ENCODE results near the gene ZC3H18.

ZC3H18 gene

DNA sequence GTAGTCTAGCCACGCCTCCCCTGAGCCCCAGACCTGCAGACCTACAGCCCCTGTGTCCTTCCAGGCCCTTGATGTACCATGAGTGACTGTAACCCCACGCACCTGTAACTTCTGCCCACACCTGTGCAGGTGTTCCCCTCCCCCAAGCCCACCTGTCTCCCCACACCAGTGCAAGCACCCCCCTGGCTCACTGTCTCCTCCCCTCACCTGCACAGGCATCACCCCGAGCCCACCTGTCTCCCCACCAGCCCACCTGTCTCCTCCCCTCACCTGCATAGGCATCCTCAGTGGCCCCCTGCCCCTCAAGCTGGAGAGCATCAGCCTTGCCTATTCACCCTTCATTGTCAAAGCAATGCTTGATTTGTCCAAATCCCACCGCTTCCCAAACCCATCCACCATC, 32.3 kb upstream of the ZC3H18 start:
- Mint-ChIP-seq H3K27ac (no peak overlapping the region), H3K36me3 (ENCODE audit: low read depth) (peaks cover 4% of the 10 kb centered on the region), H3K27me3 (ENCODE audit: low read depth, poor library complexity) (peaks cover 37% of the 10 kb centered on the region)

DNA sequence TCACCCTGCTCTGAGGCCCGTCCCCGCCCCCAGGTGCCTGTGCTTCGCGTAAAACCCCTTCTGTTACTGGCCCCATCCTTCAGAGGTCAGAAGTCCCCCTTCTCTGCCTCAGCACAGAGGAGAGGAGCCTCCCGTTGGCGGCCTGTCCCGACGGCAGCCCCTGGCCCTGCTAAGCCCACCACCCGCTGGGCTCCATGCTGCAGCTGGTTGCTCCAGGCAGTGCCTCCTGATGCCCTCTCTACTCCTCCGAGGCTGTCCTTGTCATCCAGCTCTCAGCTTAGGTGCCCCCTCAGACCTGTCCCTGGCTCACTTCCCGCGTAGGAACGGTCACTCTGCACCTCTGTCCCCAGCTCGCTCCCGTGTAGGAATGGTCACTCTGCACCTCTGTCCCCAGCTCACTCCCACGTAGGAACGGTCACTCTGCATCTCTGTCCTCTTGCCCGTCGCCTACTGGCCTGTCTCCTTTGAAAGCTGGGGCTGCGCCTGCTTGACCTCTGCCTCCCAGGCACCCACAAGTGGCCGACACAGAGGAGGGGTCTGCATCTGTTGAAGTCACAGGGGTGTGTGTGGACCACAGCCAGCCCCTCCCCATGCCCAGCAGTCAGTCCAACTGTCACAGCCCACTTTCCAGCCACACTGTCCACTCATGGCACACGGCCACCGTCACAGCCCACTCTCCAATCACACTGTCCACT, 31.7 kb upstream of the ZC3H18 start:
- Mint-ChIP-seq H3K4me3 (no peak overlapping the region), H3K27ac (no peak overlapping the region), H3K27me3 (ENCODE audit: low read depth, poor library complexity) (peaks cover 40% of the 10 kb centered on the region), H3K4me1 (peaks cover 11% of the 10 kb centered on the region), H3K36me3 (ENCODE audit: low read depth) (peaks cover 8% of the 10 kb centered on the region), H3K9me3 (peaks cover 18% of the 10 kb centered on the region)
- DNase-seq = no peak
- TF ChIP-seq, protein P1, sequence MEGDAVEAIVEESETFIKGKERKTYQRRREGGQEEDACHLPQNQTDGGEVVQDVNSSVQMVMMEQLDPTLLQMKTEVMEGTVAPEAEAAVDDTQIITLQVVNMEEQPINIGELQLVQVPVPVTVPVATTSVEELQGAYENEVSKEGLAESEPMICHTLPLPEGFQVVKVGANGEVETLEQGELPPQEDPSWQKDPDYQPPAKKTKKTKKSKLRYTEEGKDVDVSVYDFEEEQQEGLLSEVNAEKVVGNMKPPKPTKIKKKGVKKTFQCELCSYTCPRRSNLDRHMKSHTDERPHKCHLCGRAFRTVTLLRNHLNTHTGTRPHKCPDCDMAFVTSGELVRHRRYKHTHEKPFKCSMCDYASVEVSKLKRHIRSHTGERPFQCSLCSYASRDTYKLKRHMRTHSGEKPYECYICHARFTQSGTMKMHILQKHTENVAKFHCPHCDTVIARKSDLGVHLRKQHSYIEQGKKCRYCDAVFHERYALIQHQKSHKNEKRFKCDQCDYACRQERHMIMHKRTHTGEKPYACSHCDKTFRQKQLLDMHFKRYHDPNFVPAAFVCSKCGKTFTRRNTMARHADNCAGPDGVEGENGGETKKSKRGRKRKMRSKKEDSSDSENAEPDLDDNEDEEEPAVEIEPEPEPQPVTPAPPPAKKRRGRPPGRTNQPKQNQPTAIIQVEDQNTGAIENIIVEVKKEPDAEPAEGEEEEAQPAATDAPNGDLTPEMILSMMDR (IDR thresholded peaks at IDR 0.05) = no peak

More for the DNA sequence above, 32.3 kb upstream of the ZC3H18 start:
- H3K4me3 Mint-ChIP-seq = no peak overlapping the region
- TF ChIP-seq, protein P1 (IDR thresholded peaks at IDR 0.05) = no peak
- H3K4me1 Mint-ChIP-seq = peaks cover 11% of the 10 kb centered on the region
- no peak for DNase-seq
- H3K9me3 Mint-ChIP-seq = peaks cover 11% of the 10 kb centered on the region

DNA sequence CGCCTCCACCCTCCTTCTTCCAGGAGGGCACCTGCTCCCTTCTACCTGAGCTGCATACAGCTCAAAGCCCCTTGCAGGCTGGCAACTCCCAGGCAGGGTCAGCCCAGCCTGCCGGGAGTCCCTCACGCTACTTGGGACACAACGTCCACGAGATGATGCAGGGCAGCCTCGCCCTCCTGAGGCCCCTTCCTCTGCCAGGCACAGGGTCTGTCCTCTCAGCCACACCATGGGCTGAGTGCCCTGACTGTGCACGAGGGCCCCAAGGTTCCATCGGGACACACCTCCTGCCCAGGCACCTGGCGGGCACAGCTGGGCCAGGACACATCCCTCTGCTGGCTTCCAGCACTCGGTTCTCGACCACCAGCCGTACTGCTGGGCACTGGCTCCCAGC, 30.9 kb upstream of the ZC3H18 start:
- TF ChIP-seq, protein P1 (IDR thresholded peaks at IDR 0.05) = no peak
- Mint-ChIP-seq H3K36me3 (ENCODE audit: low read depth) (peaks cover 11% of the 10 kb centered on the region), H3K9me3 (peaks cover 25% of the 10 kb centered on the region), H3K27ac (no peak overlapping the region), H3K4me3 (no peak overlapping the region), H3K27me3 (ENCODE audit: low read depth, poor library complexity) (peaks cover 48% of the 10 kb centered on the region), H3K4me1 (peaks cover 11% of the 10 kb centered on the region)
- no peak for DNase-seq

DNA sequence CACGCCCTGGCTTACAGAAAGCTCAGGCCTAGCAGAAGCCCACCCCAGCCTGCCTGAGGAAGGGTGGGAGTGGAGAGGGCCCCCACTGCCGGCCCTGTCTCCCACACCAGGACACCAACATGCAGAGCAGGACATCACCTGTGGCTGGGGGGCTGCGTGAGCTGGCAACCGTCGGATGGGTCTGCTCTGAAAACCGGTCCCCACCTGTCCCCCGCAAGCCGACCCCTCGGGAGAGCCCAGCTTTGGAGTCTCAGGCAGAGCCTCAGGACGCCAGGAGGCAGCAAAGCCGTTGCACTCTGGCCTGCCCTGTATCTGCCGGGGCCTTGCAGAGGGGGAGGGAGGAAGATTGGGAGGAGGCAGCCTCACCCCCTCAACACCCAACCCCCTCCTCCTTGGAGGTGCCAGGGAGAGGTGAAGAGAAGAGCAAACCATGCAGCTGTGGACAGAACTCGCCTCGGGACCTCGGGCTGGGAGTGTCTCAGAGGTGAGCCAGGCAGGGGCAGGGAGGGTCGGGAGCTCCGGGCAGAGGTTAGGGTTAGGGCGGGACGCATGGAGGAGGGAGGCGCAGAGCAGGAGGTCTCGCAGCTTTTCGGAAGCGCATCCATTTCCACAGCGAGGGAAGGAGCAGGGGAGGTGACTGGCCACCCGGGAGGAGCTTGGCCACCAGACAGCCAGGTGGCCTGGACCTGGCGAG, 30.4 kb upstream of the ZC3H18 start:
- DNase-seq = no peak
- Mint-ChIP-seq H3K9me3 (peaks cover 28% of the 10 kb centered on the region), H3K36me3 (ENCODE audit: low read depth) (peaks cover 11% of the 10 kb centered on the region), H3K27ac (no peak overlapping the region), H3K27me3 (ENCODE audit: low read depth, poor library complexity) (peaks cover 53% of the 10 kb centered on the region), H3K4me3 (no peak overlapping the region), H3K4me1 (peaks cover 11% of the 10 kb centered on the region)
- TF ChIP-seq, protein P1 (IDR thresholded peaks at IDR 0.05) = no peak

DNA sequence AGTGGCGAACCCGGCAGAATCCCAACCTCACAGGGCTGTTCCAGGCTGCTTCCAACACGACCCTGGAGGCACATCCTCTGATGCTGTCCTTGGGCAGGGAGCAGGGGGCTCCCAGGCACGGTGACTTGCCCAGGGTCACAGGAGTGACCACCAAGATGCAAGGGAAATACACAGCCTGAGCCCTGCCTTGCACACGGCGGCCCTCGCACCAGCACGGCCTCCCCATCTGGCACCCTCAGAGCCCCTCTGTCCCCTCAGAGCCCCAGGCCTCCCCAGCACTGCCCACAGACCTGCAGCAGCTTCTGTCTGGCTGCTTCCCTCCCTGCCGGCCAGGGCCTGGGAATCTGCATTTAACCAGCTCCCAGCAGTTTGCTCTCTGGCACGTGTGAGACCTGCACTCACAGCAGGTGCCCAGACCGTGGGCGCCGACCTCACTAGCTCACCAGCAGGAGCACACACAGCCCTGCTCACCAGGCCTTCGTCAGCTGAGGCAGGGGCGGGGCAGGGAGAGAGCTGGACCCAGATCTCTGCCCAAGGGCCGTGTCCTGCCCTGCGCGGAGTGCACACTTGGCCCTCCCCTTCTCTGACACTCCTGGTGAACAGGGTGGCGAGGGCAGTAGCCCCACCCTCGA, 29.7 kb upstream of the ZC3H18 start:
- Mint-ChIP-seq H3K27me3 (ENCODE audit: low read depth, poor library complexity) (peaks cover 60% of the 10 kb centered on the region), H3K36me3 (ENCODE audit: low read depth) (peaks cover 11% of the 10 kb centered on the region), H3K4me1 (peaks cover 11% of the 10 kb centered on the region), H3K27ac (no peak overlapping the region), H3K4me3 (no peak overlapping the region), H3K9me3 (peaks cover 34% of the 10 kb centered on the region)
- DNase-seq = no peak
- TF ChIP-seq, protein P1 (IDR thresholded peaks at IDR 0.05) = no peak

All from nephron progenitor cell (in vitro differentiated cells).